Upper lobe of left lung (tissue), 6 donors: Measurements from ENCODE around the gene ZNF446. TPM values are rescaled to one million over a fixed set of nuclear protein-coding genes. Genes with fewer than 3 reads are reported as not detected.

Experiments
- small RNA-seq, 4 donors: library from RNA; depleted of rRNA; stranded (forward); fragments of <200 nt; gene quantifications; one replicate each; pipeline ENCODE3, GENCODE V24; 2016
- total RNA-seq, 6 donors: library from RNA; depleted of rRNA in 4 of 6; stranded (reverse); fragments of >200 nt in 4 of 6; gene quantifications; one replicate each; pipeline versions ENCODE4 v1.1.0 to v1.2.1, GENCODE V29; 2016 to 2021
- donor health status: DM: no; HTN: no; CAD: no; lungs with moderate emphysema.
- donor health status: DM: no; HTN: yes; CAD: no; lungs with severe emphysema.

ZNF446 gene
- total RNA-seq, 6 donors from 2014 or later: 10.1 to 30.4 (median 14.4) TPM

Small RNAs within 50 kb of the gene (small RNA-seq; reads per million reads assigned to genes)
- gene RN7SL693P: 0 reads per million in 4 donors
- gene RNU6-1337P: 0 reads per million in 4 donors

Other genes starting within 250 kb of the ZNF446 start
- 10 to 100 TPM; 12.8 to 36.7 (median 20.8) TPM for gene ZNF544, start 247.4 kb upstream of the ZNF446 start, total RNA-seq
- gene ZNF8, start 197.4 kb upstream of the ZNF446 start, total RNA-seq: 10 to 100 TPM in 1 of 6 donors, 1 to 10 TPM in 5; 4.5 to 13.6 (median 7.1) TPM
- gene ERVK3-1, start 171.0 kb upstream of the ZNF446 start, total RNA-seq: 10 to 100 TPM; 24.3 to 50.5 (median 37.0) TPM
- gene ZSCAN22, start 149.4 kb upstream of the ZNF446 start, total RNA-seq: 1 to 10 TPM; 1.8 to 6.3 (median 3.7) TPM
- 10 to 100 TPM in 5 of 6 donors, 1 to 10 TPM in 1; 8.4 to 26.6 (median 16.4) TPM for gene A1BG, start 122.9 kb upstream of the ZNF446 start, total RNA-seq
- 10 to 100 TPM in 1 of 6 donors, 1 to 10 TPM in 5; 1.5 to 15.7 (median 4.0) TPM for gene ZNF497, start 113.6 kb upstream of the ZNF446 start, total RNA-seq
- 1 to 10 TPM; 1.8 to 9.4 (median 3.7) TPM for gene ZNF837, start 95.3 kb upstream of the ZNF446 start, total RNA-seq
- 1,000 to 10,000 TPM in 1 of 6 donors, 100 to 1,000 TPM in 5; 291 to 1,408 (median 829) TPM for gene RPS5, start 89.1 kb upstream of the ZNF446 start, total RNA-seq
- gene RNF225, start 80.7 kb upstream of the ZNF446 start, total RNA-seq: 1 to 10 TPM in 2 of 6 donors, under 1 TPM in 1, not detected in 3; 0.27 to 5.2 (median 2.0) TPM
- 10 to 100 TPM in 4 of 6 donors, 1 to 10 TPM in 2; 7.4 to 31.0 (median 13.1) TPM for gene ZNF584, start 67.7 kb upstream of the ZNF446 start, total RNA-seq
- 10 to 100 TPM in 1 of 6 donors, 1 to 10 TPM in 5; 3.5 to 18.9 (median 5.0) TPM for gene ZNF132, start 36.2 kb upstream of the ZNF446 start, total RNA-seq
- gene ZNF324B, start 24.7 kb upstream of the ZNF446 start, total RNA-seq: 10 to 100 TPM in 3 of 6 donors, 1 to 10 TPM in 3; 6.9 to 18.9 (median 9.8) TPM
- gene ZNF324, start 9.3 kb upstream of the ZNF446 start, total RNA-seq: 10 to 100 TPM; 10.8 to 39.8 (median 18.0) TPM
- 10 to 100 TPM in 1 of 6 donors, 1 to 10 TPM in 5; 1.6 to 12.2 (median 6.9) TPM for gene SLC27A5, start 35.6 kb downstream of the ZNF446 start, total RNA-seq
- 10 to 100 TPM; 11.9 to 19.7 (median 15.0) TPM for gene ZBTB45, start 43.5 kb downstream of the ZNF446 start, total RNA-seq
- gene TRIM28, start 67.7 kb downstream of the ZNF446 start, total RNA-seq: 100 to 1,000 TPM; 197 to 283 (median 213) TPM
- gene CHMP2A, start 78.8 kb downstream of the ZNF446 start, total RNA-seq: 100 to 1,000 TPM in 5 of 6 donors, 10 to 100 TPM in 1; 75.4 to 162 (median 123) TPM
- gene UBE2M, start 82.3 kb downstream of the ZNF446 start, total RNA-seq: 10 to 100 TPM; 33.0 to 53.9 (median 41.6) TPM
- 100 to 1,000 TPM in 1 of 6 donors, 10 to 100 TPM in 5; 34.8 to 162 (median 45.5) TPM for gene MZF1, start 97.0 kb downstream of the ZNF446 start, total RNA-seq